Testis (tissue), 2 donors: ENCODE measurements around the gene DDX50.

Experiments used
- POLR2A ChIP-seq: fragments of 450-650 bp; IDR thresholded peaks from one replicate; pipeline ENCODE4 v1.6.1; 2017; ENCODE audit warnings: antibody characterized with exemption, mild to moderate bottlenecking, moderate library complexity
- TF ChIP-seq, protein P1 (sequence below), 3 experiments: fragments of 450-650 bp in 2 of 3; fragments of 200-600 bp in 1 of 3; sonication (generic) in 1 of 3; IDR thresholded peaks; one replicate each; pipeline ENCODE4 v1.5.1; 2016 to 2019; ENCODE audit warnings: antibody characterized with exemption in 3 of 3, mild to moderate bottlenecking in 2 of 3, moderate library complexity in 1 of 3

DNA sequence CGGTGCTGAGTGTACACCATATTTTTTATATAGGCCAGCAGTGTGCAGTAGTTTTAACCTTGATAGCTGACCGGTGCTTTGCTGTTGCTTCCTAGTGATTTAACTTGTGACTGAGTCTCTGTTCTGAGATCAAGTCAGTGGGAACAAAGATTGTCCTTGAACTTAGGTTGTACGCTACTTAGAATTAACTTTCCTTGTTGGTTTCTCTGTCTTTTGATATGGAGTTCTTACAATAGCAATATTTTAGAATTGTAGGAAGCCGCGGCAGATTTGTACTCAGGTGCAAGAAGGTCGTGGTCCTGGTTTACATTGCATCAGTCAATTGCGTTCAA is 56.1 kb downstream of the DDX50 start:
- no peak for TF ChIP-seq POLR2A
- TF ChIP-seq, protein P1, sequence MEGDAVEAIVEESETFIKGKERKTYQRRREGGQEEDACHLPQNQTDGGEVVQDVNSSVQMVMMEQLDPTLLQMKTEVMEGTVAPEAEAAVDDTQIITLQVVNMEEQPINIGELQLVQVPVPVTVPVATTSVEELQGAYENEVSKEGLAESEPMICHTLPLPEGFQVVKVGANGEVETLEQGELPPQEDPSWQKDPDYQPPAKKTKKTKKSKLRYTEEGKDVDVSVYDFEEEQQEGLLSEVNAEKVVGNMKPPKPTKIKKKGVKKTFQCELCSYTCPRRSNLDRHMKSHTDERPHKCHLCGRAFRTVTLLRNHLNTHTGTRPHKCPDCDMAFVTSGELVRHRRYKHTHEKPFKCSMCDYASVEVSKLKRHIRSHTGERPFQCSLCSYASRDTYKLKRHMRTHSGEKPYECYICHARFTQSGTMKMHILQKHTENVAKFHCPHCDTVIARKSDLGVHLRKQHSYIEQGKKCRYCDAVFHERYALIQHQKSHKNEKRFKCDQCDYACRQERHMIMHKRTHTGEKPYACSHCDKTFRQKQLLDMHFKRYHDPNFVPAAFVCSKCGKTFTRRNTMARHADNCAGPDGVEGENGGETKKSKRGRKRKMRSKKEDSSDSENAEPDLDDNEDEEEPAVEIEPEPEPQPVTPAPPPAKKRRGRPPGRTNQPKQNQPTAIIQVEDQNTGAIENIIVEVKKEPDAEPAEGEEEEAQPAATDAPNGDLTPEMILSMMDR (IDR thresholded peaks at IDR 0.05): no peak
